SK-N-MC (cell line): ENCODE data around the gene DIDO1.

Experiments used
- EZH2 ChIP-seq: fragments of 200-600 bp; sonication (generic); IDR thresholded peaks from one replicate; pipeline ENCODE4 v1.6.1; 2017; ENCODE audit warnings: antibody characterized with exemption
- POLR2AphosphoS5 ChIP-seq: IDR thresholded peaks from 2 replicates; pipeline ENCODE4 v1.6.1; 2012; ENCODE audit warnings: mild to moderate bottlenecking, low read depth, low read length, borderline replicate concordance

- no peak for TF ChIP-seq EZH2
- TF ChIP-seq POLR2AphosphoS5 = no peak; the same call in 1 of the 2 replicates
Observed at GRCh38 chr20:62953839-62954703, 27.8 kb upstream of the DIDO1 start.
